GM13977 (cell line): ENCODE measurements around the gene COL4A3.

ENCODE experiments used
- DNase-seq: peaks from one replicate; pipeline ENCODE4 v3.0.0; 2012; ENCODE audit warnings: low spot score
- in situ Hi-C: fragments of 300-500 bp; cut with MboI; formaldehyde crosslinking; loops from one replicate; pipeline ENCODE4 v1.12.0; 2022; ENCODE audit warnings: low sequenced_read_pairs, low pct_unique_long_range_greater_than_20kb, mixed read lengths, inconsistent platforms; ENCODE audit not compliant: unreplicated experiment
- TF ChIP-seq, protein P1 (sequence below): IDR thresholded peaks from 2 replicates; pipeline ENCODE4 v1.5.1; 2012; ENCODE audit warnings: mild to moderate bottlenecking, control low read depth; ENCODE audit not compliant: insufficient read depth; ENCODE audit errors: extremely low read depth, missing control alignments

Gene COL4A3

DNA sequence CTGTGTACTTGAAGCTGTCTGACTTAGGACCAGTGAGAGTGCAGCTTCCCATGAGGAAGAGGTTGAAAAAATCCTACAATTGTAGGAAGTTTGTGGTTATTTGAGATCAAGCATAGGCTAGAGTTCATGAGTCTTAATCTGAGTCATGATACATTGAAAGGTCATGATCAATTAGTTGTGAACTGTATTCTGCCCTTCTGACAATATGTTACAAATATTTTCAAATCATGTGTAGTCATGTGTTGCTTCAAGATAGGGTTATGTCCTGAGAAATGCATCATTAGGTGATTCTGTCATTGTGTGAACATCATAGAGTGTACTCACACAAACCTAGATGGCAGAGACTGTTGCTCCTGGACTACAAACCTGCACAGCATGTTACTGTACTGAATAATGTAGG is 92.2 kb downstream of the COL4A3 start:
- in situ Hi-C loops, result no loop called here
- TF ChIP-seq, protein P1, sequence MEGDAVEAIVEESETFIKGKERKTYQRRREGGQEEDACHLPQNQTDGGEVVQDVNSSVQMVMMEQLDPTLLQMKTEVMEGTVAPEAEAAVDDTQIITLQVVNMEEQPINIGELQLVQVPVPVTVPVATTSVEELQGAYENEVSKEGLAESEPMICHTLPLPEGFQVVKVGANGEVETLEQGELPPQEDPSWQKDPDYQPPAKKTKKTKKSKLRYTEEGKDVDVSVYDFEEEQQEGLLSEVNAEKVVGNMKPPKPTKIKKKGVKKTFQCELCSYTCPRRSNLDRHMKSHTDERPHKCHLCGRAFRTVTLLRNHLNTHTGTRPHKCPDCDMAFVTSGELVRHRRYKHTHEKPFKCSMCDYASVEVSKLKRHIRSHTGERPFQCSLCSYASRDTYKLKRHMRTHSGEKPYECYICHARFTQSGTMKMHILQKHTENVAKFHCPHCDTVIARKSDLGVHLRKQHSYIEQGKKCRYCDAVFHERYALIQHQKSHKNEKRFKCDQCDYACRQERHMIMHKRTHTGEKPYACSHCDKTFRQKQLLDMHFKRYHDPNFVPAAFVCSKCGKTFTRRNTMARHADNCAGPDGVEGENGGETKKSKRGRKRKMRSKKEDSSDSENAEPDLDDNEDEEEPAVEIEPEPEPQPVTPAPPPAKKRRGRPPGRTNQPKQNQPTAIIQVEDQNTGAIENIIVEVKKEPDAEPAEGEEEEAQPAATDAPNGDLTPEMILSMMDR, result no peak
- DNase-seq, result no peak

DNA sequence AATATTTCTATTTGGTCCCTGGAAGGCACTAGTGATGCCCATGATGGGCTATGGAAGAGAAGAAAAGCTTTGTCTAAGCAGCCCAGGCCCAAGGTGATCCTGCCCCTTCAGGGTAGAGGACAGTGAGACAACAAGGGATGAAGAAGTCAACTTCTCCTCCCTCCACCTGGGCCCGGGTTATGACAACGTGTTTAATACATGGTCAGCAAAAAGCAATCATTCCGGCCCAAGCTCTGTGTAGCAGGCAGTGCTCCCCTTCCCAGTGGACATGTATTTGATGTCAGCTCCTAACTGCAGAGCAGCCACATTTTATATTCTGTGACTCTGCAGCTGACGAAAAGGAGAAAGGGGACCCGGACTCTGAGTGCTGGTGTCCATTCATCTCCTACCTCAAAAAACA is 93.4 kb downstream of the COL4A3 start:
- no peak for DNase-seq
- in situ Hi-C loops, result no loop called here
- TF ChIP-seq, protein P1, result no peak

DNA sequence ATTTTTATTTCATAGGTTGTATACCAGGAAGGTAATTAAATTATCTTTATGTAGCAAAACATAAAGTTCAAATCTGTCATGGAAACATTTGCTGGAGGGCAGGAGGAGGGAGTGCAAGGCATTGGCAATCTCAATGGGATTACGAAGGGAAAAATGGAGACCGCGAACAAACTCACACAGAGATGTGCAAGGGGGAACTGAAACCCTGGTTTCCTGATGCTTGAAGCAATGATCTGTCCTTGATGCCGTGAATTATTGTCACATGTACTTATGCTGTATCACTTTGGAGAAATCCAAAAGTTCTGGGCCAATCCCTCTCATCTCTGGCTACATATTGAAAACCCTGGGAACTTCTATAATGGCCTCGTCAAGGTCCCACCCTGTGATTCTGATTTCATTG is 95.6 kb downstream of the COL4A3 start:
- in situ Hi-C loops, result no loop called here
- no peak for DNase-seq
- TF ChIP-seq, protein P1, result no peak

DNA sequence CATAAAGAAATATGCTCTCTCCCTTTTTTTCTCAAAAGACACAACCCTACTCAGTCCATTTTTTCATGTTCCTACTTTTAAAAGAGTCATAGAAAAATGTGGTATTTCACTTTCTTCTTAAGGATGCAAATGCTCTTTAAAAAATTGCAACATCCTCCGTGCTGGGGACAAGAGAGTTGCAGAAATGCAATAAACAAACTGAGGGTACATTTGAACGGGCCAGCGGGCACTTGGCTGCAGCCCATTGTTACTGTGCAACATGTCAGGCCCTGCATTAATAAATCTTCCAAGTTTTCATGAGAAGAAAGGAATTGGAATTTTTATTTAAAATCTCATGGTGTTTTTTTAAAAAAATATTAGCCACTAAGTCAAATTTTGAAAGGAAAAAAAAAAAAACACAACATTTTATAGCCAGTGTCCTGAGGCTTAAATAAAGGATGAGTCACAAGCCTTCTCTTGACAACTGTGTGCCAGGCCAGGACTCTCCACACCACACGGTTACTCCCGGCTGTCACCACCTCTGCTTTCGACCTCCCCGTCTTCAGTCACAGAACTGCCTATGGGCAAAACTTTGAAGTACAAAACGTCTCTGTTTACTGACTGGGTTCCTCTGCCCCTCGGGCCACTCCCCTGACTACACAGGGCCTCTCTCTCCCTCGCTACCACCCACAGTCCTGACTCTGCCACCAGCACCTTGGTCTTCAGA is 103.1 kb downstream of the COL4A3 start:
- DNase-seq, result no peak
- in situ Hi-C loops, result no loop called here

DNA sequence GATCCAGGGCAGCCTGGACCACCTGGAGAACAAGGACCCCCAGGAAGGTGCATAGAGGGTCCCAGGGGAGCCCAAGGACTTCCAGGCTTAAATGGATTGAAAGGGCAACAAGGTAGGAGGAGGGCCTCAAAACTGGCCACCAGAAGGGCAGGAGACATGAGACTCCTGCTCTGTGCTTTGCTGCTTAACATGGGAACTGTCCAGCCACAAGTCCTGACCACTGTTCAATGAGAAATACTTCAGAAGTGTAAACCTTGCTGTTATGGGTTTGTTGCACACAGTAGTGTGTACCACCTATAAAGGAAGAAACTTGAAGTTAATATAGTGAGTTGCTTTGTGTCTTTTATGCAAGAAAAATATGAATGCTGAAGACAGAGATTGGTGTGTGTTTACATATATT is 116.5 kb downstream of the COL4A3 start:
- TF ChIP-seq, protein P1, result no peak
- no peak for DNase-seq
- in situ Hi-C loops, result no loop called here

More for the DNA sequence above, 103.1 kb downstream of the COL4A3 start:
- TF ChIP-seq, protein P1, result no peak

DNA sequence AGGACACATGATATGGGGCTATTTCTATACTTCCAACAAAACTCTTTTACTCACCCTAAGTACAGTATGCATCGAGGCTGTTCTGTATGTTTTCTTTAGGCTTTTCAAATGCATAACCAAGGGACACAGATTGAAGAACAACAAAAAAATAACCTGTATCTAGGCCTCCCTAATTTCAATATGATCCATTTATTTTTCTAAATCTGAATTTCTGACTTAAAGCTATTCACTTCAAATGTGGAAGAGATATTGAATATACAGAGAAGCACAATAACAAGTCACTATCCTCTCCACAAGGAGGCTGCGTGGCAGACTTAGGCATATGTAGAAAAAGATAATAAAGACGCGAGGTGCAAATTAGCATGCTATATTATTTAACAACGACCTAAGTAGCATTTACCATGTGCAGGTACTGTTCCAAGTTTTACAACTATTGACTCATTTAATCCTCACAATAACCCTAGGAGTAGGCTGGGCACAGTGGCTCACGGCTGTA is 121.4 kb downstream of the COL4A3 start:
- TF ChIP-seq, protein P1, result no peak
- in situ Hi-C loops, result no loop called here
- DNase-seq, result no peak

DNA sequence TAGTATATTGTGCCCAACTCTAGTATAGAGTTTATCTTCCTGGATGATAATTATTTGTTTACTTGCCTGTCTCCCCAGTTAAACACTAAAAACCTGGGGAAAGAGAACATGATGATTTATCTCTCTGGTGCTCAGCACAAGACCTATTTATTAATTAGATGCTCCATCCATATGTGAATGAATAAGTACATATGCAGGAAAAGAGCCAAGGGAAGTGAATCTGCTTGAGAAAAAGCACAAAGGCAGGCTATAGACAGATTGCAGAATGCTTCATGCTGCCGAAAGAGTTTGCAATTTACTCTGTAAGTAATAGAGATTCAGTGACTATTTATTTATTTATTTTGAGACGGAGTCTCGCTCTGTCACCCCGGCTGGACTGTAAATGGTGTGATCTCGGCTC is 123.3 kb downstream of the COL4A3 start:
- TF ChIP-seq, protein P1, result no peak
- DNase-seq, result no peak
- in situ Hi-C loops, result no loop called here
